NCI-H524 treated with DMSO at 0.1 percent for 48 hours (cell line): ENCODE data around the gene PDLIM5.
"Not testable (repeated sequence)": the region's sequence is repeated elsewhere in the genome, so short reads cannot be mapped to it uniquely, and the experiment has no call there.

Experiments
- DNase-seq: peaks from one replicate; lab custom pipeline; 2025; lab: John Stamatoyannopoulos, UW

Gene PDLIM5

DNA sequence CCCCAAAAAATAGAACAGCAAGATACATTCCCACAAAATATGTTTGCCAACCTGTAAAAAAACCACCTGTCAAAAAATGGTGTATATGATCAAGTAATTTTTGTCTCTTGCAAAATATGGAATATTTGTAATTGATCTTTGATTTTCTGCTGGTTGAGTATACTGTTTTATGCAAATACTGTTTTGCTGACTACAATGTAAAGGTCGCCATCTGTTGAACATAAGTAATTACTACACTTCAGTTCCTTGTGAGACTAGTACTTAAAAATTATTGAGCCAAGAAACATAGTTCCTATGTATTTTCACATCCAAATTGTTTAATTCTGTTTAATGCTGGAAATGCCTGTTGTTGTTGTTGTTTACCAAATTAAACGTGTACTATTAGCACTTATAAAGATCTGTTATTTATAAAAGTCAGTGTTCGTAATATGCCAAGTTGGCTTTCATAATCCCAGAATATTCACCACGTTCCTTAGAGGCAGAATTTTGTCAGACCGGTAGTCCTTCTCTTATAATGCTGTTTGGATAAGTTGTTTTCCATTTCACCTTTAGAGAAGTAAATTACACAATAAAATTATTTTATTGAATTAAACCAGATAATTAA, 144.2 kb downstream of the PDLIM5 start:
- no peak for DNase-seq

DNA sequence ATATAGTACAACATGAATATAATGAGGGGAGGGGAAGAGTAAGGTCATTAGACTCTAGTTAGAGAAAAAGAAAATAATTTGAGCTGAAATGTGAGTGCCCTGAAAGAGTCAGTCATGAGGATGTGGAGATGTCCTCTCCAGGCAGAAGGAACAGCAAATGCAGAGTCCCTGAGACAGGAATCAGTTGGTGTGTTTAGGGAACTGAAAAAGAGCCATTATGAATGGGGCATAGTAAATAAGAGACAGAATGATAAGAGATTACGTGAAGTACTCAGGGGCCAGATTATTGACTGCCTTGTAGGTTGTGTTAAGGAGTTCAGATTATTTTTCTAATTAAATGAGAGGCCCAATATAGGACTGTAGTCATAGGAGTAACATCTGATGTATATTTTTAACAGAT, 147.0 kb downstream of the PDLIM5 start:
- no peak for DNase-seq

DNA sequence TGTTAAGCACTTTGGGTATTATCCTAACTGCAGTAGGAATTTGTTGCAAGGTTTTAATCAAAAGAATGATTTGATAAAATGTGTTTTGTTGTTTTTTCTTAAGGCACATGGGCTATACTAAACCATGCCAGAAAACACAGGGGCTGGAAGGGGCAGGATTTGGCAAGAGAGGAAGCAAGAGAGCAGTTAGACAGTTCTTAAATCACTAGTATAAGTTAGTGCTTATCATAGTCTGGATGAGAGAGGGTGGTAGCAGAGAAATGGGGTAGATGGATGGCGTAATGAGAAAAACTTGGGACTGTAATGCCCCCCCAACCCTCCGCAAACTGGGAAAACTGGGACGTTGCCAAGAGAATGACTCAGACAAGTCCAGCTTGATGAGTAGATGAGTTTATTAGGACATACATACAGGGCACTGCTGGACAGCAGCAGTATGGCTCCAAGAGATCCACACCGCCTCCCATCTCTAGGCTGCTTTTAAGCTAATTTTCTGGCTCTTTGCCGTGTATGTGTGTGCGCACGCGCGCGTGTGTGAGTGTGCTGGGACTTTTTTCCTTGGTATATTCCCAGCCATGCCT, 151.5 kb downstream of the PDLIM5 start:
- no peak for DNase-seq

DNA sequence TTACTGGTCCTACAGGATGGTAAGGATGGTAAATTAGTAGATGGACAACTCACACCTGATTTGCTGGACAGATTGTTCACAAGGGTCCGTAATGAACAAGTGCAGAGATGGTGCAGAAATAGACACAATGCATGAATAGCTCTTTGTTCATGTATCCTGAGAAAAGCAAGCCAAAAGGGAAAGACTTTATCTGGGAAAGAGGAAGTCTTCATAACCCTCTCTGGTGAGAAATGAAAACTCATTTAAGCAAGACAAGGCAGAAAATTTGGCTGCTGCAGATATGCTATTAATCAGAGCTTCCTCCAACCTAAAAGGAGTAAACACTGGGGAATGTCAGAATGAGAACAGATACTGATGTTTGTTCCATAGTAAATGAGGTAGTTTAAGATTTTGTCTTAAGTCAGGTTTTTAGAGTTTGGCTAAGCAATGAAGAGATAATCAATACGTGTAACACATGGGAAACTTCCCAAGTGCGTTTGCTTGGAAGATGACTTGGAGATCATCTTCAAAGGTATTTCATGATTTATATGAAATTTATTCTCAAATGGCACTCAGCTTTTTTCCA, 153.6 kb downstream of the PDLIM5 start:
- no peak for DNase-seq

DNA sequence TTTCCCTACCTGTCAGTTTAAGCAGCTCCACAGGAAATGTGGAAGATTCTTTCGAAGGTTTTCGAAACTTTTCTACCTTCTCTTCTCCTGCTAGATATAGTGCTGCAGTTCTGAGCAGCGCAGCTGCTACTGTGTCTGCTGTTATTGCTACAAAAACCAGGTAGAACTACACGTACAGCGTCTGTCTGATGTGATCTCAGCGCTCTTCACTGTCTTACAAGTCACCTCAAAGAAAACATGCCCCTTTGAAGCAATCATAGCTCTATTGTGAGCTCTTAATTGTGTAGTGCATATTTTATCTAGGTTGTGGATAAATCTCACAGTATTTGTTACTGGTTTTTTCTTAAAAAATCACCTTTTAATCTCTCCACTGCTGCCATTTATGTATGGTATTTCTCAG, 158.4 kb downstream of the PDLIM5 start:
- DNase-seq, result no peak

DNA sequence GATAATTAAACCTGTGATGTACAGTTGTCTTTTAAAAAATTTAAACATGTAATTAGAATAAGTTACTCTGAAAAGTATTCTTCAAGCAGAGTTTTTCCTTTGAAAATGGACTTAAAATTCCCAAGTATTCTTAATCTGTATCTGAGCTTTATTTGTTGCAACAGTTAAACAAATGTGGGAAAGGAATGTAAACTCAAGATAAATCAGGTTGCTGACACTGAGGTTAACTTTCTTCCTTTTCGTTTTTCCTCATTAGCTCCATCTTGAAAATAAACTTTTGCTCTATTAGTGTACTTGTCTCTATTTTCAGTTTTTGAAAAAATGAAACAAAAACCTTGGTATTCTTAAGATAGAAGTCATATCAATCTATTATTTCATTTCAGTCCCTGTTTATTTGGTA, 161.5 kb downstream of the PDLIM5 start:
- no peak for DNase-seq

DNA sequence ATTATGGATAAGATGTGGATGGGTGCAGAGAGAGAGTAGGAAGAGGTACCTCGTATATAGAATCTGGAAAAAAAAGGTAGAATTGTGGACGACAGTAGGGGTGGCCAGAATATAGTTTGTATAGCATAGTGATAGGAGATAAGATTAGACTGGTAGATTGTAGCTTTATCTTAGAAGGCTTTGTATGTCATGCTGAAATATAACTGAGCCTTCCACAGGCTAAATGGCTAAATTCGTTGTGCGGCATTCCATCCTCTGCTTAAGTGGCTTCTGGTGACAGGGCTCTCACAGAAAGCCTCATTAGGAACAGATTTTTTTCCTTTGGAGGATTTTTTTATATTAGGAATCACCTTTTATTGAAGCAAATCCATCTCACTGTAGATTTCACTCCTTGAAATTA, 163.7 kb downstream of the PDLIM5 start:
- no peak for DNase-seq

DNA sequence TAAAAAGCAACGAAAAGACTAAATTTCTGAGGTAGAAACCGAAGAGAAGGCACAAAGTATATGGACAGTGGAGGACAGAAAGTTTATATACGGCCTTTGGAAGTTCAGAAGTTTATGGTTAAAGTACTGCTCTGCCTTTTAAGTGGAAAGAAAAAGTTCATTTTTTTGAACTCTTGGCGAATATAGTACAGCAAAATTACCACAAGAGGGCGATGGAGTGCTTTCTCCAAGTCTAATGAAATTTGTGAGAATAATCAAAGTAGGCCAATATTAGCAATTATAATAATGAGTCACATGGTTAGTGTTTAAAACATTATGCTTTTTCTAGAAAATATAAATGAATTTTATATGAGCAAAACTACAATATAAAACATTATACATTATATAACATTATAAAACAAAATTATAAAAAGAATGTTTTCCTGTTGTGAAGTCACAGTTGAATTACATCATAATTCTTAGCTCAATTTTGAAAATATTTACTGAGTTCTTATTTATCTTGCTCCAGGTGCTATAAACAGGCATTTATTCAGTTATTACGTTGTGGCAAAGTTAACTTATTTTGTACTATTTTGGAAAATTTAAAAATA, 169.8 kb downstream of the PDLIM5 start:
- no peak for DNase-seq

DNA sequence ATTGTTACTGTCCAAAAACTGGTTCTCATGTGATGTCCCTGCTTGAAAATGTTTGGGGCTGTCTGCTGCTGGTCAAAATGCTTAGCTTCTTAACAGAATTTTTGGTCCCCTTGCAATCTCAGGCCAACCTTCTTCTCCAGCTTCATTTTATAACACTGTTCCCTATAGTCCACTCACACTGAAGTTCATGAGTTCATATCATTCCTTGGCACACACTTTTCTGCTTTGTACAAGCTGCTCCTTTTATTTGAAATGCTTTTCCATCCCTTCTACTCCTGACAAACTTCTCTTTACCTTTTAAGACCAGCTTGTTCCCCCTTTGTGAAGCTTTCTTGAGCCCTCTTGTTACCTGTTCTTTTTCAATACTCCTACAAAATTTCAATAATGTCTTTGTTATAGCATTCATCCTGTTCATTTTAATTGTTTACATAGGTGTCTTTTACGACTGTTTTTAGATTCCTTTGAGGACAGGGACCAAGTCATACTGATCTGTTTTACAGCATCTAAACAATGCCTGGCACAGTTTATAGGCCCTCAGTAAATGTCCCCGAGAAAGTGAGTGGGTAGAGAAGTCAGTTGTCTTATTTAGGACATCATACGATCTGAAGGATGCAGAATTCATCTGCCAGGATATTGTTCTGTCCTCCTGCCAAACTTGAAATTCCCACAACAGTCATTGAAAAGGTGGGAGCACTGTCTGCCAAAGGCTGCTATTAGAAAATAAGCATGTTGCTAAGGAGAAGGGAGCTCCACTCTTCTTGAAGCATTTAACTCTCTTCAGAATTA, 171.6 kb downstream of the PDLIM5 start:
- no peak for DNase-seq

DNA sequence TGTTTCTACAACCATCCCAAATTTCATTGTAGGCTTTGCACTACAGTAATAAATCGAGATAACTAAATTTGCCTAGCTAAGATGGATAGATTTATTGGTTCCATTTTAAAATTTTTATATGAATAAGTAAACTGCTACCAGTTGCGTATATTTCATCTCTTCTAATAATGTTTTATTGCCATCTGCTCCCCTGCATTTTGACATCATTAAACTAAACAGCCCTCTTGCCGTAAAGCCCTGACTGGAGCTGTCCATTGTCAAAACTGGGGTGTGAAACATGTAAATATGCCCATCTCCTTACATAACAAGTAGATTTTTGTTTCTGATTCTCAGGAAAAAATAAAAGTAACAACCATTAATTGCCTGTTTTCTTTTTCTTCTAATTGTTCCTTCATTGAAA, 175.2 kb downstream of the PDLIM5 start:
- DNase-seq, result no peak

DNA sequence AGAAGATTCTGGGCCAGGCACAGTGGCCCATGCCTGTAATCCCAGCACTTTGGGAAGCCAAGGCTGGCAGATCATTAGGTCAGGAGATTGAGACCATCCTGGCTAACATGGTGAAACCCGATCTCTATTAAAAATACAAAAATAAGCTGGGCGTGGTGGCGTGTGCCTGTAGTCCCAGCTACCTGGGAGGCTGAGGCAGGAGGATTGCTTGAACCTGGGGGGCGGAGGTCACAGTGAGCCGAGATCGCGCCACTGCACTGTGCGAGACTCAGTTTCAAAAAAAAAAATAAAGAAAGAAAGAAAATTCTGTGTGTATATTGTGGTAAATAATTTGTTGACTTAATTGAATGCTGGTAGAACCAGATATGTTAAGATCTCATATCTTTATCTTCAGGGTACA, 177.3 kb downstream of the PDLIM5 start:
- DNase-seq, result not testable (repeated sequence)

DNA sequence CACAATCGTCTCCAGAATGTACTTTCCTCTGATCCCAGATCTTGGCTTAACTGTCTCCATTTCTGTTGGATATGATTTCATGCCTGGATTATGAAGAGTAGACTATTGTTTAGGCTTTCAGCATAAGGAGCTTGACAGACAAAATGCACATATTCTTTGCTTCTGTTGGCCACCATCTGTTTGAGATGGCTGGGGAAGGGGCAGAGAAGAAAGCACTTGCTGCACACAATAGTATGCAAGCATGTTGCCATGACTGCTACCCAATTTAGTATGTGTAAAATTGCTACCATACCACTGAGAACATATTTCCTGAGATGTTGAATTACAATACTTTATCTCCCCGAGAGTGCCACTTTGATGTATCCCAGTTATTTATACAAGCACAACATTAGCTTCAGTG, 178.1 kb downstream of the PDLIM5 start:
- DNase-seq, result no peak

DNA sequence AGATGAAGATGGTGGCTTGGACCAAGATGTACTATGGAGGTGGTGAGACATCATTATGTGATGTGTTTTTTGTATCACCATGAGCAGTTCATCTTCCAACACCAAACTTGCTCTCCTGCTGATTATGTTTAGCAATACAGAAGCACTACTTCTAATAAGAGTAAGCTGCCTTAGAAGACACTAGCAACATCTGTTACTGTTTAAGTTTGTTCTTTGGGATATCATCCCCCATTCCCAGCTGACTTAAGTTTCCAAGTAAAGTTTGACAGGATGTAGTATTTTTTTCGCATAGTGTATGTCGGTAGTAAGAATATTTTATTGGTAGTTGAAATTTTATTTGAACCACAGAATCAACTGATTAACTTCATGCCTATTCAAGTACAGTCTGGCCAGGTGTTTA, 182.5 kb downstream of the PDLIM5 start:
- DNase-seq, result peak; percentile 78

DNA sequence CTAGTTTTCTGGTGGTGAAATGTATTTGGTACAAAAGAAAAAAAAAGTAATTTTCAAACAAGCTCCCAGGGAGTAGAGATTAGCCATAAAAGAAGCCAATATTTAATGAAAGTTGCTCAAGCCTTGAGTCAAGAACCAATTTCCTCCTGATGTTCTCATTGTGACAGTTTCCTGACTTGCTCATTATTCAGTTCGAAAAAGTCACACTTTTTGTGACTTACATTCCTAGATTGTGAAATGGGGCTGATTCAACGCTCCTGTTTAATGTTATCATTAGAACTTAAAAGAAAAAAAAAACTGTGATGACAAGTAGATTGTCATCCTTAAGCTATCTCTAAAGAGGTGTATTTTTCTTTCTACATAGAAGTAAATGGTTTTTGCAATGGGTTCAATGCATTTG, 183.4 kb downstream of the PDLIM5 start:
- DNase-seq, result no peak

DNA sequence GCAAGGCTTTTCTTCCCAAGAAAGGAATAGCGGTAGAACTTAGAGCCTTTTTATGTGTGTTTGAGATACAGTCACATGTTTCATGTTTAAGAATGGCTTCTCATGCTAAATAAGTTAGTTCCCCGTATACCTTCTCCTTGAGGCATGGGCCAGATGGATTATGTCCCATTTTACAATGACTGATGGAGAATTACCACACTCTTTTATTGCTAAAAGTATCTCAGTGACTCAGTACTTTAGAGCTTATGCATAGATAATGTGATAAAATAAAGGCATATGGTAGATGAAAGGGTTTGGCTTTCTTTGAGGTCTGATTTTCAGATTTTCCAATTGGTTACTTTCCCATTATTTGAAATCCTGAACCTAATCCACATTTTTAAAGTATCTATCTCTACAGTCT, 184.3 kb downstream of the PDLIM5 start:
- no peak for DNase-seq

DNA sequence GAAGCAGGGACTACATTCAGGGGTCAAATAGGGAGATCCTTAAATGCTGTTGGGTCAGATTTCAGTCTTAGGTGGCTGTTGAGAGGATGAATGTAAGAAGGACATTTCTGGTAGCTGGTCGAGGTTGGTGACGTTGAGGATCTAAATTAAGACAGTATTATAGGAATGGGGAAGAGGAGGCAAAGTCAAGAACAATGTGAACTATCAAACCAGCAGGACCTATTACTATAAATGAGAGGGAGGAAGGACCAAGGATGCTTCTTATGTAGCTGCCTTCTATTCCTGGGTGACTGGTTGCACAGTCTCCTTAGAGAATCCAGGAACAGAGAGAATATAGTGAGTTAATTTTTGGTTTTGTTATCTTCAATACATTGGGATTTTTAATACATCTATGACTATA, 187.6 kb downstream of the PDLIM5 start:
- no peak for DNase-seq

DNA sequence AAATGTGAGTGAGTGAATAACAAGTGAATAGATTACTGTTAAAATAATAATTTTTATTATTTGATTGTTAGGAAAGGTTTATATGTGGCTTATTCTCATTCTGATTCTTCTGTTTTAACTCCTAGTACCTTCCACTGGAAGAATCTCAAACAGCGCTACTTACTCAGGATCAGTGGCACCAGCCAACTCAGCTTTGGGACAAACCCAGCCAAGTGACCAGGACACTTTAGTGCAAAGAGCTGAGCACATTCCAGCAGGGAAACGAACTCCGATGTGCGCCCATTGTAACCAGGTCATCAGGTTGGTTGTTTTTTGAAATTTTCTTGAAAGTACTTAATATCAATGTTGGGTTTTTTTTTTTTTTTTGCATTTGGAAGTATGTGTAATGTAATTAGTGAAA, 188.4 kb downstream of the PDLIM5 start:
- no peak for DNase-seq

DNA sequence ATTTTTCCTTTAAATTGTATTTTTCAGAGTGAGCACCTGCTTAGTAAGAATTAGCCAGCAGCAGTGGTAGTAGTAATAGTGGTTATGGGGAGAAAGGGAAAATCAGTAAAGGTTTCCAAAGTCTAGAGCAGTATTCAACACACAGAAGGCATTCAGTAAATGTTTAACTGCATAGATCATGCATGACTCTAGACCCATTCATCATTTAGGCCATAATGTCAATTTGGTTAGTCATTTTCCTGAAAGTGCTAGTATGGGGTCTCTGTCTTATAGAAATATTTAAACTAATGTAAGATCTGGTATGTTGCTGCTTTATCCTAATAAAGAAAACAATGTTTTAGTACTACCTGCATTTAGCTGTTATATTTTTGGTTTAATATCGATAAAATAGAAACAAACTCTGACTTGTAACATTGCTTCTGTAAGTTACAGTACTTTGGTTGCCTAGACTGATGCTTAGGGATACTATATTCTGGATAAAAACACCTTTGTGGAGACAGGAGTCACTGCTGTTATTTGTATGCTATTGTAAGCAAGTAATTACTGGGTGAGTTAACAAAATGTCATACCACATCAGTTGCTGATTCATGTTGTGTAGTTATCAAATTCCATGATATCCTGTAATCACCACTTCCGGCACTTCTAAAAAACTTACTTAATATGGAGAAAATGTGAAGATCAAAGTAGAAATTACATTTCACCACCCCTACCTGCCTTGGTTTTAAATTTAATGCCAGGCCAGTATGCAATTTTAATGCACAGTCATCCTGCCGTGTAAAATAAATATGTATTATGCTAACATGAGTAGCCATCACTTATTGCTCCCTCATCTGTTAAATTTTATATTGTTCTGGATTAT, 190.2 kb downstream of the PDLIM5 start:
- DNase-seq, result no peak

DNA sequence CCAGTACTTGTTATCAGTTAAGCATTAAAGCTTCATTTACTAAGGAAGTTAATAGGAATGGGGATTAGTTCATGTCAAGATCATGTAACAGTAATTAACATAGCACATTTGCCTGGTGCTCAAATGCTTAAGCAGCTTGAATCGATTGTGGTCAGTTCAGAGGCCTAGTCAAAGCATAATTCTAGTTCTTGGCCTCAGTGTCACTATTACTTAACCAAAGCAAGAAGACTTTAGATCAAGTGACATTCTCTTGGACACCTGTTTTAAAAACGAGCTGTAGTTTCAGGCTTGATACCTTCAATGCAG, 190.8 kb downstream of the PDLIM5 start:
- peak; percentile 68 for DNase-seq

DNA sequence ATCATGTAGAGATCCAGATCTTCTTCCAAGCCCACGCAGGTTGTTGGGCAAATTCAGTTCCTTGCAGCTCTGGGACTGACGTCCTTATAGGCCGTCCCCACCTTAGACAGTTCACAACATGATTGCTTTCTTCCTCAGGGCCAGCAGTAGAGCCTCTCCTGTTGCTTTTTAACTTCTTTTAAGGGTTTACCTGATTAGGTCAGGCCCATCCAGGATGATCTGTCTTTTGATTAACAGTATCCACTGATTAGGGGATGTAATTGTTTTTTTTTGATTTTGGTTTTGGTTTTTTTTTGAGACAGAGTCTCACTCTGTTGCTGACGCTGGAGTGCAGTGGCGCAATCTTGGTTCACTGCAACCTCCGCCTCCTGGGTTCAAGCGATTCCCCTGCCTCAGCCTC, 197.0 kb downstream of the PDLIM5 start:
- DNase-seq, result no peak

DNA sequence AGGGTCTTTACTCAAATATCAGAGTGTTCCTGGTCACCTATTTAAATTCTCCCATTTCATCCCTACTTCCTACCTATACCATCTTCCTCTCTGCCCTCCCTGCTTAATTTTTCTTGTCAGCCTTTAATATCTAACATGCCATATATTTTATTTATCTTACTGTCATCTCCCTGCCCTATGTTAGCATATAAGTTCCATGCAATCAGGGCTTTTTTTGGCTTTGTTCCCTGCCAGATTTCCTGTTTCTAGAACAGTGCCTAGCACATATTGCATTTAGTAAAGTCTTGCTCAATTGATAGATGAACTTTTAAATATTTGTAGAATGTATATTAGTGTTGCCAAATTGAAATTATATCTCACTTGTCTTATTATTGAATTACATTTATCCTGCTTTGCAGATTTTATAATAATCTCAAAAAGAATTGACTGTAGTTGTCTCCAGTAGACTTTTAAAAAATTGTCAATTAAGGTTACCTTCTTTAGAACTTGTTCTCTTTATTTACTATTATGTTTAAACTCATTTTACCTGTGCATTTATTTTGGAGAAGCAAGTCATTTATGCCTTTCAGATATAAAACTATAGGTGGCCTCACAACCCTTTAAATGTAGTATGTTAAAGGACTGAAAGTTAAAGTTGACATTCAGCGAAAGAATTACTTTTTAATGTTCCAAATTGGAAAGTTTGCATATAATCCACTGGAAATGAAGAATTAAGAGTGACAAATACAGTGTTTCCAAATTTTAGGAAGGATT, 197.8 kb downstream of the PDLIM5 start:
- no peak for DNase-seq

DNA sequence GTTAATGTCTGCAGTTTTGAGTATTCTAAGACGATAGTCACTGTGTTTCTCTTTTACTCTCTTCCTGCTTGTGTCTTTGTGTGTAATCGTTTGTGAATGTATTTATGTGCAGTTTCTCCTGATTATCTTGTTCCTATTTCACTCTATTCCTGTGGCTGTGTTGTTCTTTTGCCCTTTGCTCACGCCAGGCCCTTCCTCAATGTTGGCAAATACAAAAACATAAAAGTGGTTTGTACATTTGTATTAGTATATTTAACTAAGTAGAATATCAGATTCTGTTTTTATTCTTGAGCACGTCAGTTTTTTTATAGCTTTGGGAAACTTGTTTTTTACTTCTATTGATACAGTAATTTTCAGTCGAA, 198.4 kb downstream of the PDLIM5 start:
- no peak for DNase-seq
